IPS DF 6.9 (cell line): ENCODE data around the gene OR4D6.

Source experiments
- DNase-seq: peaks from one replicate; pipeline ENCODE4 v3.0.0-alpha.2; 2013; ENCODE audit warnings: low read depth, low spot score
- H3K27ac ChIP-seq: one replicate; pipeline ENCODE4 v1.5.1; 2013; ENCODE audit warnings: low read length, control low read depth
- H3K27me3 ChIP-seq: 2 replicates; pipeline ENCODE4 v1.6.1; 2013; ENCODE audit warnings: mild to moderate bottlenecking, low read length; ENCODE audit not compliant: control insufficient read depth, insufficient read depth
- H3K36me3 ChIP-seq: 2 replicates; pipeline ENCODE4 v1.6.1; 2013; ENCODE audit warnings: low read length; ENCODE audit not compliant: control insufficient read depth, insufficient read depth
- H3K4me1 ChIP-seq: 2 replicates; pipeline ENCODE4 v1.6.1; 2013; ENCODE audit warnings: low read length; ENCODE audit not compliant: control insufficient read depth, insufficient read depth
- H3K4me3 ChIP-seq: 2 replicates; pipeline ENCODE4 v1.5.1; 2013; ENCODE audit warnings: mild to moderate bottlenecking, low read length
- H3K9me3 ChIP-seq: 2 replicates; pipeline ENCODE4 v1.6.1; 2013; ENCODE audit warnings: low read length, inconsistent platforms; ENCODE audit not compliant: control insufficient read depth, insufficient read depth
- WGBS: extraction: QIAGEN DNeasy Blood & Tissue Kit; methylation state at CpG from one replicate; pipeline ENCODE4 v1.1.7; 2013; ENCODE audit warnings: mixed read lengths, missing lambda C conversion rate; ENCODE audit not compliant: insufficient read length, insufficient coverage; 5-methylcytosine and 5-hydroxymethylcytosine counted together

OR4D6 gene

GRCh38 chr11:59456661-59457060 lies at the start of gene OR4D6:
OR4D6 (plus strand) TSS chr11:59456961; CDS start chr11:59456961, 0 bp downstream.
- no CpG with 5 or more reads among the region's 2 CpGs for WGBS
- H3K36me3 ChIP-seq = no peaks in the 10 kb centered on the region
- DNase-seq = no peak
- H3K27me3 ChIP-seq = no peaks in the 10 kb centered on the region
- no peaks in the 10 kb centered on the region for H3K9me3 ChIP-seq
- H3K4me1 ChIP-seq = no peaks in the 10 kb centered on the region
- H3K27ac ChIP-seq = no peak within 1 kb of the TSS
- H3K4me3 ChIP-seq = no peak within 1 kb of the TSS

- H3K27ac ChIP-seq = no peak overlapping the region
- no peak overlapping the region for H3K4me3 ChIP-seq
- no peaks in the 10 kb centered on the region for H3K27me3 ChIP-seq
- WGBS = no CpG with 5 or more reads among the region's 2 CpGs
- DNase-seq = no peak
- no peaks in the 10 kb centered on the region for H3K36me3 ChIP-seq
- no peaks in the 10 kb centered on the region for H3K9me3 ChIP-seq
- no peaks in the 10 kb centered on the region for H3K4me1 ChIP-seq
Measured at GRCh38 chr11:59413646-59414045, 43.1 kb upstream of the OR4D6 start.

- no peaks in the 10 kb centered on the region for H3K27me3 ChIP-seq
- no peak overlapping the region for H3K4me3 ChIP-seq
- no peak overlapping the region for H3K27ac ChIP-seq
- no peak for DNase-seq
- no CpG with 5 or more reads among the region's 1 CpG for WGBS
- H3K36me3 ChIP-seq = no peaks in the 10 kb centered on the region
- no peaks in the 10 kb centered on the region for H3K9me3 ChIP-seq
- H3K4me1 ChIP-seq = no peaks in the 10 kb centered on the region
Measured at GRCh38 chr11:59415111-59415510, 41.6 kb upstream of the OR4D6 start.

GRCh38 chr11:59416613-59417012 lies 40.1 kb upstream of the OR4D6 start:
- WGBS = no CpG with 5 or more reads among the region's 5 CpGs
- DNase-seq = no peak
- H3K36me3 ChIP-seq = no peaks in the 10 kb centered on the region
- no peaks in the 10 kb centered on the region for H3K9me3 ChIP-seq
- no peaks in the 10 kb centered on the region for H3K27me3 ChIP-seq
- H3K27ac ChIP-seq = no peak overlapping the region
- H3K4me3 ChIP-seq = no peak overlapping the region
- no peaks in the 10 kb centered on the region for H3K4me1 ChIP-seq

GRCh38 chr11:59417023-59417422 lies 39.7 kb upstream of the OR4D6 start:
- WGBS = no CpG with 5 or more reads among the region's 5 CpGs
- no peaks in the 10 kb centered on the region for H3K36me3 ChIP-seq

GRCh38 chr11:59418156-59418555 lies 38.6 kb upstream of the OR4D6 start:
- Histone ChIP-seq H3K27ac (no peak overlapping the region), H3K36me3 (no peaks in the 10 kb centered on the region), H3K9me3 (no peaks in the 10 kb centered on the region), H3K27me3 (no peaks in the 10 kb centered on the region), H3K4me3 (no peak overlapping the region), H3K4me1 (no peaks in the 10 kb centered on the region)
- WGBS = no CpG with 5 or more reads among the region's 2 CpGs
- DNase-seq = no peak

More at GRCh38 chr11:59417023-59417422, 39.7 kb upstream of the OR4D6 start:
- Histone ChIP-seq H3K4me3 (no peak overlapping the region), H3K9me3 (no peaks in the 10 kb centered on the region), H3K27me3 (no peaks in the 10 kb centered on the region), H3K4me1 (no peaks in the 10 kb centered on the region), H3K27ac (no peak overlapping the region)
- no peak for DNase-seq

- no peaks in the 10 kb centered on the region for H3K9me3 ChIP-seq
- H3K4me1 ChIP-seq = no peaks in the 10 kb centered on the region; the same call in 1 of the 2 replicates
- DNase-seq = no peak
- H3K36me3 ChIP-seq = no peaks in the 10 kb centered on the region
- H3K27me3 ChIP-seq = no peaks in the 10 kb centered on the region
- H3K27ac ChIP-seq = no peak overlapping the region
- no peak overlapping the region for H3K4me3 ChIP-seq
- WGBS = no CpG with 5 or more reads among the region's 2 CpGs
Measured at GRCh38 chr11:59423835-59424234, 32.9 kb upstream of the OR4D6 start.

GRCh38 chr11:59425131-59425530 lies 31.6 kb upstream of the OR4D6 start:
- no CpG with 5 or more reads among the region's 4 CpGs for WGBS

GRCh38 chr11:59426361-59427067 lies 30.2 kb upstream of the OR4D6 start, which contains the start of gene OR5A2:
OR5A2 (minus strand) TSS chr11:59426413; CDS start chr11:59422953, 3,460 bp downstream.
- Histone ChIP-seq H3K4me1 (no peaks in the 10 kb centered on the region; the same call in 1 of the 2 replicates), H3K27ac (no peak within 1 kb of the TSS), H3K4me3 (no peak within 1 kb of the TSS), H3K36me3 (no peaks in the 10 kb centered on the region), H3K27me3 (no peaks in the 10 kb centered on the region), H3K9me3 (no peaks in the 10 kb centered on the region)
- DNase-seq = peak; percentile 58
- no CpG with 5 or more reads among the region's 5 CpGs for WGBS

More at GRCh38 chr11:59425131-59425530, 31.6 kb upstream of the OR4D6 start:
- no peaks in the 10 kb centered on the region for H3K36me3 ChIP-seq
- no peaks in the 10 kb centered on the region for H3K9me3 ChIP-seq
- H3K4me1 ChIP-seq = no peaks in the 10 kb centered on the region; the same call in 1 of the 2 replicates
- no peak for DNase-seq
- no peak overlapping the region for H3K4me3 ChIP-seq
- H3K27ac ChIP-seq = no peak overlapping the region
- no peaks in the 10 kb centered on the region for H3K27me3 ChIP-seq

- Histone ChIP-seq H3K4me1 (no peaks in the 10 kb centered on the region; the same call in 1 of the 2 replicates), H3K27ac (no peak overlapping the region), H3K9me3 (no peaks in the 10 kb centered on the region), H3K36me3 (no peaks in the 10 kb centered on the region), H3K27me3 (no peaks in the 10 kb centered on the region), H3K4me3 (no peak overlapping the region)
- DNase-seq = no peak
Measured at GRCh38 chr11:59427068-59427382, 29.7 kb upstream of the OR4D6 start.

GRCh38 chr11:59429924-59430516 lies 26.7 kb upstream of the OR4D6 start:
- Histone ChIP-seq H3K4me3 (no peak overlapping the region), H3K4me1 (no peaks in the 10 kb centered on the region; the same call in 1 of the 2 replicates), H3K27me3 (no peaks in the 10 kb centered on the region), H3K27ac (no peak overlapping the region), H3K9me3 (no peaks in the 10 kb centered on the region), H3K36me3 (no peaks in the 10 kb centered on the region)
- WGBS = no CpG with 5 or more reads among the region's 4 CpGs
- no peak for DNase-seq
